Caki2 (cell line): Measurements from ENCODE around the gene TMEM151B. TPM values are rescaled to one million over a fixed set of nuclear protein-coding genes. Genes with fewer than 3 reads are reported as not detected.
"Not testable (repeated sequence)": the region's sequence is repeated elsewhere in the genome, so short reads cannot be mapped to it uniquely, and the experiment has no call there.

Experiments used
- DNase-seq: peaks from one replicate; pipeline ENCODE4 v3.0.0-alpha.2; 2015; ENCODE audit warnings: low read depth
- in situ Hi-C: cut with HindIII; loops from 2 replicates; pipeline ENCODE4 v1.10.0; 2016; ENCODE audit warnings: low sequenced_read_pairs, low pct_unique_long_range_greater_than_20kb, mixed read lengths
- total RNA-seq: library from RNA; depleted of rRNA; stranded (reverse); fragments of >200 nt; shearing (Covaris generic); gene quantifications from 2 replicates; pipeline ENCODE4 v1.2.3, GENCODE V29; 2014; ENCODE audit warnings: low replicate concordance

Gene TMEM151B
- total RNA-seq, 1 experiment from 2014 or later = not detected

DNA sequence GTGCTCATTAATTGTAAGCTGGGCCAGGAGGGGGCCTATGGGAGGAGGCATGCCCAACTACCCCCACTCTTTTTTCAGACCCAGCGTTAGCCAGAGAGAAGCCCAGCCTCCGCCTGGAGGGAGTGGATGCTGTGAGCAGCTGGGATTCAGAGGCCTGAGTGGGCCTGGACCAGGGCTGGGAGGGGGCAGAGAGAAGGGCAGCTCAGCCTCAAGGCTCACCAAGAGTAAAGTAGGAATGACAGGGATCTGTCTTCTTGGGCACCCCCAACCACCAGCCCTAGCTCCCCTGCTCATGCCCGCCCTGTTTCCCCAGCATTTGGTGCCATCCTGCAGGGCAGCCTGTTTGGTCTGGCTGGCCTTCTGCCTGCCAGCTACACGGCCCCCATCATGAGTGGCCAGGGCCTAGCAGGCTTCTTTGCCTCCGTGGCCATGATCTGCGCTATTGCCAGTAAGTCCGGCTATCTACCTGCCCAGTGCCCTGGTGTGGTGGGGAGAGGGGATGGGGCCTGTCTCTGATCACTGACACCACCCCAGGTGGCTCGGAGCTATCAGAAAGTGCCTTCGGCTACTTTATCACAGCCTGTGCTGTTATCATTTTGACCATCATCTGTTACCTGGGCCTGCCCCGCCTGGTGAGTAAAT is 40.1 kb upstream of the TMEM151B start:
- in situ Hi-C loops = no loop called here
- DNase-seq = no peak

DNA sequence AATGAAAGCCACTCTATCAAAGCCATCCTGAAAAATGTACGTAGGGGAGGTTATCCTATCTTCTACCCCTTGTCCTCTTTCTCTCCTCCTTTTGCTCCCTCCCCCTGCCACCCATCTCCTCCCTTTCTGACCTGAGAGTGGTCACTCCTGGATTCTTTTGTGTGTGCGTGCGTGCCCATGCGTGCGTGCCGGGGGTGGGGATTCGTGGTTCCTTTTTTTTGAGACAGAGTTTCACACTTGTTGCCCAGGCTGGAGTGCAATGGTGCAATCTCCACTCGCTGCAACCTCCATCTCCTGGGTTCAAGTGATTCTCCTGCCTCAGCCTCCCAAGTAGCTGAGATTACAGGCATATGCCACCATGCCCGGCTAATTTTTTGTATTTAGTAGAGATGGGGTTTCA is 38.8 kb upstream of the TMEM151B start:
- DNase-seq, in situ Hi-C loops: not testable (repeated sequence)

DNA sequence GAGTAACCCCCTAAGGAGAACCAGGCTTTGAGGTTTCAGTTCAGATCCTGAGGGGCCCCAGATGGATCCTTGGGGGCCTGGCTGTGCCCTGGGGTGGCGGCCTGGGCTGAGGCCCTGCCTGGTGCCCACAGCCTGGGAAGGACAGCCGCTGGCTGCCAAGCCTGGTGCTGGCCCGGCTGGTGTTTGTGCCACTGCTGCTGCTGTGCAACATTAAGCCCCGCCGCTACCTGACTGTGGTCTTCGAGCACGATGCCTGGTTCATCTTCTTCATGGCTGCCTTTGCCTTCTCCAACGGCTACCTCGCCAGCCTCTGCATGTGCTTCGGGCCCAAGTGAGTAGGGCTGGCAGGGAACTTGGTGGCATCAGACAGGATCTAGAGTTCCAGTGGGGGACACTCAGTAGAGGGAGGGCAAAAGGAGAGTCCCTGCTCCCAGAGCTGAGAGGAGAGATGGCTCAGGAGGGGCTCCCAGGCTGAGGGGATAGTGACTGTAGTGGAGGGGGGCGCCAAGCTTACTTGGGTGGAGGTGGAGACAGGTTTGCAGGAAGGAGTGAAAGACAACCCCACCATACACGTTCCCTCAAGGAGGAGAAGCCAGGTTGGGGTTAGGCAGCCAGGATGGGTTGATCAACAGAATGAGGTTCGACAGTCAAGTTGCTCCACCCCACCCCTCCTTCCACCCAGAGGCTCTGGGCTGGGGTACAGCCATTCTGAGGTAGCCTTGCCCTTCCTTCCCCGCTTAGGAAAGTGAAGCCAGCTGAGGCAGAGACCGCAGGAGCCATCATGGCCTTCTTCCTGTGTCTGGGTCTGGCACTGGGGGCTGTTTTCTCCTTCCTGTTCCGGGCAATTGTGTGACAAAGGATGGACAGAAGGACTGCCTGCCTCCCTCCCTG is 37.3 kb upstream of the TMEM151B start:
- in situ Hi-C loops = no loop called here

DNA sequence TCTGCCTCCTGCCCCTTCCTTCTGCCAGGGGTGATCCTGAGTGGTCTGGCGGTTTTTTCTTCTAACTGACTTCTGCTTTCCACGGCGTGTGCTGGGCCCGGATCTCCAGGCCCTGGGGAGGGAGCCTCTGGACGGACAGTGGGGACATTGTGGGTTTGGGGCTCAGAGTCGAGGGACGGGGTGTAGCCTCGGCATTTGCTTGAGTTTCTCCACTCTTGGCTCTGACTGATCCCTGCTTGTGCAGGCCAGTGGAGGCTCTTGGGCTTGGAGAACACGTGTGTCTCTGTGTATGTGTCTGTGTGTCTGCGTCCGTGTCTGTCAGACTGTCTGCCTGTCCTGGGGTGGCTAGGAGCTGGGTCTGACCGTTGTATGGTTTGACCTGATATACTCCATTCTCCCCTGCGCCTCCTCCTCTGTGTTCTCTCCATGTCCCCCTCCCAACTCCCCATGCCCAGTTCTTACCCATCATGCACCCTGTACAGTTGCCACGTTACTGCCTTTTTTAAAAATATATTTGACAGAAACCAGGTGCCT is 36.6 kb upstream of the TMEM151B start:
- in situ Hi-C loops = no loop called here

More for the DNA sequence above, 37.3 kb upstream of the TMEM151B start:
- DNase-seq = no peak

DNA sequence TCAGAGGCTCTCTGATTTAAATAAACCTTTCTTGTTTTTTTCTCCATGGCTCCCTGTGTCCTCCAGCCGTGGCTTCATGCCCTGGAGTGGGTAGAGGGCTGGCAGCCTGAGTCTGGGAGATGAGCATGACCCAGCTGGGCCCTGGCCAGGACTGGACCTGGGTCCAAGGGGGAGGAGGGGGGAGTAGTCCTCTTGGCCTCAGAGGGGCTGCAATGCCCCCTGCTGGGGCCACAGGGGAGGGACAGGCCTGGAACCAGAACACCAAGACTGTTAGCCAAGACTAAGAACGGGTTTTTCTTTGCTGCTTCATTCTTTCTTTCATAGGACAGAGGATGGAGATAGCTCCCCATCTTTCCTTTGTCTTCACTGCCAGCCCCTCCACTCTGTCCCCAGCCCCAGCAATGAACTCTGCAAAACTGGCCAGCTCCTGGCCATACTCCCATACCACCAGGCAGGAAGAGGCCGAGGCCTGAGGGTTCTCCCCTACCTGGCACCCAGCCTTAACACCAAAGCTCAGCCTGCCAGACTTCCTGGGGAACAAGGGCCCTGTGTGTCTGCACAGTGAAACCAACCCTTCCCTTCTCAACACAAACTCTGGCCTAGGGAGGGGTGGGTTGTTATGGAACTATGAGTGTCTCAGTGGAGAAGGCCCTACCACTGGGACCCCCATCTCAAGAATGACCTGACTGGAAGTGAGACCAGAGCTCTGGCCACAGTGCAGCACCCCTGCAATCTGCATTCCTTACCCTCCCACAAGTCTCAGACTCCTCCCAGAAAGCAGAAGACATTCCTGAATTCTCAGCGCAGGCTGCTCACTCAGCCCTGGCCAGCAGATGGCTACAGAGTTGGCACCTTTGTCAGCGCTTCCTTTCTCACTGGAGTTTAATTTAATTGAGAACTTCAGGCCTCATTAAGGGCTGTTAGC is 35.9 kb upstream of the TMEM151B start:
- DNase-seq = peak; percentile 80
- in situ Hi-C loops = no loop called here

More for the DNA sequence above, 36.6 kb upstream of the TMEM151B start:
- DNase-seq = no peak

DNA sequence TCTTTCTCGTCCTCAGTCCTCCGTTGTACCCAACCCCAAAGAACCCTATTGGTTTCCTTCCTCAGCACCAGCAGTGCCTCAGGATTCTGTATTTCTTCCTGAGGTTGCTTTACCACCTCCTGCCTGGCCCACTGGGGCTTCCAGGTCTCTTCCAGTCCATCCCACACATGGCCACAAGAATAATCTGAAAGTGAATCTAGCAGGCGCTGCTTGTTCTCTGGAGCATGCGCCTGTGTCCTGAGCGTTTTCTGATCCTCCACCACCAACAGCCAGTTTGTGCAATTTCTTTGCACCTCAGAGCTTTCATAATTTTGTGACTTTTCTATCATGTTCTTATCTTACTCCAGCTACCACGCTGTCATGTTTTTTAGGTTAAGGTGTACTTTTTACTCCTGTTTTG is 35.0 kb upstream of the TMEM151B start:
- DNase-seq = no peak
- in situ Hi-C loops = no loop called here

DNA sequence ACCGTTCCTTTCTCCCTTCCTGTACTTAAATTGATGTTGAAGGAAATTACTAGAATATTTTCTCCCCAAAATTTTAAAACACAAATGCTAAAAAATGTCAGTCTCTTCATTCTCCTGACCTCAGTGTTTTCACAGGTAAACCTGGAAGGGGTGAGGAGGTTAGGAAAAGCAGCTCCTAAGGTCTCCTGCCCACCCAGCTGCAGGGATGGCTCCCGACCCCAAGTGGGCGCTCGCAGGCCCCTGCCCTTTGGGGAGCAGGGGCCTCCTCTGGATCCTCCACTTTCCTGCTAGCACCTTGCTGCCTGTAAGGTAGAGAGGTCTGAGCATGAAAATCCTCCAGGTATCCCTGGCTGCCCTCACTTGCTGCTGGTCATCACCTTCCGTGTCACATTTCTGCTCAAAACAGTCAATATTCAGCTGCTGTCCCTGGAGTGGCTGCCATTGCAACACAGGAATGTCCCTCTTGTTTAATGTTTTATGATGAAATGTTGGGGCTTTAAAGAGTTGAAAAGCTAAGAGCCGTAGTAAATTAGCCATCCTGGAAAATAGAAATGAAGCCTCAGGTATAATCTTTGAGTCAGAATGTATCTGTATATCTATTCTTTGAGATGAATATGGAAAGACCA is 34.2 kb upstream of the TMEM151B start:
- in situ Hi-C loops = no loop called here
- no peak for DNase-seq

DNA sequence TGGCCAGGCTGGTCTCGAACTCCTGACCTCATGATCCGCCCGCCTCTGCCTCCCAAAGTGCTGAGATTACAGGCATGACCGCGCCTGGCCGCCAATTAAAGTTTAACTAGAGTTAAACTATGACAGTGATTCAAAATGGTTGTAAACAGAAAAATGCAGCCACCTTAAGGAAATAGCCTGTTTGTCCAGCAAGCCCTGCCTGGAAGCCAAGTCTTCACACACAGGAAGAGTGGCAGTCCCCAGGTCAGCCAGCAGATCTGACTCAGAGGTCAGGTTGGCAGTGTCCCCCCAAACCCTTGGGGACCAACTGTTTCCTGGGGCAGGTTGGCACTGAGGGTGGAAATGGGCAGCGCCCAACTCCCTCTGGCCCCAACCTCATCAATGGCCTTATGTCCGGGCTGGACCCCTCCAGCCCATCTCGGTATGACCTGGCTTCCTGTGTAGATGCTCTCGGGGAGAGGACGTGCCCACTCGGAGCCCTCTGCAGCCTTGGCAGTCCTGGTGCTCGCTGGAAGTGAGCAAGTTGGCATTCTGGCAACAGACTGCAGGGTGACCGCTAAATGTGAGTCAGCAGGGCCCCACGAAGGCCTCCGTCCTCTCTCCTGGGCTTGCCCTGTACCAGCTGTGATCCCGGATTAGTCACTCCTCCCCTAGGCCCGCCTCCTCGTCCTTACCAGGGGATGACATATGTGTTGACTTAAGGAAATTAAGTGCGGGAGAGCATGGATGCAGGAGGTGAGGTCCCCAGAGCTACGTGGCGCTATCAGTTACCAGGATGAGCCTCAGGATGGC is 33.0 kb upstream of the TMEM151B start:
- in situ Hi-C loops = no loop called here
- DNase-seq = peak; percentile 99

DNA sequence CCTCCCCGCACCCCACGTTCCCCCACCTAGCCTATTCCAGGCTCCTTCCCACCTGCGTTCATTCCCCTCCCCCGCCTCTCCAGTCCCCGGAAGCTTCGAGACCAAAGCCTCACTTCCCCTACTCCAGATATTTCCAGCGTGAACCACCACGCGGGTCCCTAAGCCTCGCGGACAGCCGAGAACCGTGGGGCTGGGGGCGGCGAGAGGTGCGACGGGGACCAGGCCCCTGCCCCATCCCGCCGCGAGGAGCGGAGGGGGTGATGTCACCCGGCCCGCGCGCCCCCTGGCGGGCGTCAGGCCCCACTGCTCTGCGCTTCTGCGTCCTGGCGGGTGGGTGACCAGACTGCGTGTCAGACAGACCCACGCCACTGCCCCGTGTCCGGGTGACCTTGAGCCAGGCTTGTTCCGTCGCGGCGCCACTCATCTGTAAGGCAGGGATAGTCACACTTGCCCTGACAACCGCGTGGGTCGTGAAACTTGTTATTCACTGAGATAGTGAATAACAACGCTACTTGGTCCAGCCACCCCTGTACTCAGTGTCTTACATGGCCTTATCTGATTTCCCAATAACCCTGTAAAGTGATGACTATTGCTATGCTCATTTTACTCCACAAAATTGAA is 32.3 kb upstream of the TMEM151B start:
- in situ Hi-C loops = no loop called here
- DNase-seq = peak; percentile 81

DNA sequence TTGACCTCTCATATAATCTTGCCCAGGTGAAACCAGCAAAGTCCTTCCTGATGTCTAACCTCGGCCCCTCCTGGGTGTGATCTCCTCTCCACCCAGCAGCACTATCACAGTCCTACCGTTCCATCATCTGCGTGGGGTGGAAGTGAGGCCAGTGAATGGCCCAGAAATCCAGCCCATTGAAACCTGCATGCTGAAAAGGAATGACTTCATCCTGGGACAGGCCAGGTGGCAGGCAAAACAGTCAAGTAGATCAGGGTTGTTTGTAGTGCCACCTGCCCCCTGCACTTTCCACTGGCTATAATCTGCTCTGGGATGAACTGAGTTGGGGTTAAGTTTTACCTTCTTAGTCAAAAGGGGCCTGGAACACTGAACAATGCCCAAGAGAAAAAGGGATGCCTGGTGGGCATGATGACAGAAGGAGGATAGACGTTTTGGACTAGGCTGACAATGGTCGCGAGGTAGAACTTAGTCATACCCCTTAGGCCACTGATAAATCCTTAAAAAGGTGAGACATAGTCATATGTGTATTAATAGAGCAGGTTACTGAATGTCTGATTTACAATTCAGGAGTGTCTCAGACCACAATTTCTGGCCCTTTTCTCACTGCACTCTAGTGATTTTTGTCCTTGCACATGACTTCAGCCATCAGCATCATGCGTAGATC is 31.4 kb upstream of the TMEM151B start:
- in situ Hi-C loops = no loop called here
- DNase-seq = no peak

DNA sequence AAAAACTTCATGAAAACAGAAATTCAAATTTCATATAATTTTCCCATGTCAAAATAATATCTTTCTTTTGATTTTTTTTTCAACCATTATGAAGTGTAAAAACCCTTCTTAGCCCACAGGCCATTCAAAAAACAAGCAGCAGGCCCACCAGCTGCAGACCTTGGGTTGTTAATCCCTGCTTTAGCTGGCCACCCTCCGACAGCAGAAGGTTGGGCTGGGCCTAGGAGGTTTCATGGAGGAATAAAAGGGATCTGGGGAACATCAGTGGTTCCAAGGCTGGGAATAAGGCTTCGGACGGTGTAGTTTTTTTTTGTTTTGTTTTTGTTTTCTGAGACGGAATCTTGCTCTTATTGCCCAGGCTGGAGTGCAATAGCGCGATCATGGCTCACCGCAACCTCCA is 26.9 kb upstream of the TMEM151B start:
- in situ Hi-C loops = no loop called here
- DNase-seq = no peak

DNA sequence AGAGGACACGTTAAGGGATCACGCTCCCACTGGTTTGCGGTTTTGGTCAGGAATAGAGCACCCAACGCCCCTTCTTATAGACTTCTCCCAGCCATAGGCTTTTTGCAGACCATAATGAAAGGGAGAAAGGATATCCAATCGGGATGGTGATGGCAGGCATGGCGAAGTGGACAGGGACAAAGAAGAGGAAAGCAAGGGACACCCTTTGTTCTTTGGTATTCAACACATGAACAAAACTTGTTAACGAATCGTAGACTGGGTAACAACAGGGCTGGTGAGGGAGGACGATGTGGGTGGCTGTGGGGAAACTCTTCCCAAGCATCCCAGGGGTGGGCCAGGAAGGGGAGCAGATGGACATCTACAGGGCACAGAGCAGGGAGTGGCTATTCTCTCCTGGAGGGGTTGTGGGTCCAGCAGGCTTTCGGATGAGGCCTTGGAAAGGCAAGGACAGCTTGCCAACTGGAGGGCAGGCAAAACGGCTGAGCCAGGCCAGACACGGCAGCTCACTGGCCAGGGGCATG is 24.8 kb upstream of the TMEM151B start:
- no peak for DNase-seq
- in situ Hi-C loops = no loop called here

DNA sequence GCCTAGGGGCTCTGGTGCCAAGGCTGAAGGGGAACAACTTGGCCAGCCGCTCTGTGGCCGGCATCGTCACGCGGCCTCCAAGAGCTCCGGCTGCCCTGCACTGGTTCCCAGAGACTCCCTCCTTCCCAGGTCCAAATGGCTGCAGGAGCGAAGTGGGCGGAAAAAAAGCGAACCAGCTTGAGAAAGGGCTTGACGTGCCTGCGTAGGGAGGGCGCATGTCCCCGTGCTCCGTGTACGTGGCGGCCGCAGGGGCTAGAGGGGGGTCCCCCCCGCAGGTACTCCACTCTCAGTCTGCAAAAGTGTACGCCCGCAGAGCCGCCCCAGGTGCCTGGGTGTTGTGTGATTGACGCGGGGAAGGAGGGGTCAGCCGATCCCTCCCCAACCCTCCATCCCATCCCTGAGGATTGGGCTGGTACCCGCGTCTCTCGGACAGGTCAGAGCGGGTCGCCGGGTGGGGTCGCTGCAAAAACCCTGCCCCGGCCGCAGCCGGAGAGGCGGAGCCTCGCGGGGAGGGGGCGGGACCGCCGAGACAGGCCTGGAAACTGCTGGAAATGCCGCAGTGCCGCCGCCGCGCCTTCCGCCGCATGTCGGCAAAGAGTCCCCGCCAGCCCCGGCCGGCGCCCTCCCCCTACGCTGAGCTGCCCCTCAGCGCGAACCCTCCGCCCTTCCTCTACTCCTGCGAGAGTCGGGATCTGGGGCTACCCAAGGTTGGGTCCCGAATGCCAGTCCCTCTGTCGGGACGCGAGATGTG is 24.2 kb upstream of the TMEM151B start:
- peak; percentile 94 for DNase-seq

DNA sequence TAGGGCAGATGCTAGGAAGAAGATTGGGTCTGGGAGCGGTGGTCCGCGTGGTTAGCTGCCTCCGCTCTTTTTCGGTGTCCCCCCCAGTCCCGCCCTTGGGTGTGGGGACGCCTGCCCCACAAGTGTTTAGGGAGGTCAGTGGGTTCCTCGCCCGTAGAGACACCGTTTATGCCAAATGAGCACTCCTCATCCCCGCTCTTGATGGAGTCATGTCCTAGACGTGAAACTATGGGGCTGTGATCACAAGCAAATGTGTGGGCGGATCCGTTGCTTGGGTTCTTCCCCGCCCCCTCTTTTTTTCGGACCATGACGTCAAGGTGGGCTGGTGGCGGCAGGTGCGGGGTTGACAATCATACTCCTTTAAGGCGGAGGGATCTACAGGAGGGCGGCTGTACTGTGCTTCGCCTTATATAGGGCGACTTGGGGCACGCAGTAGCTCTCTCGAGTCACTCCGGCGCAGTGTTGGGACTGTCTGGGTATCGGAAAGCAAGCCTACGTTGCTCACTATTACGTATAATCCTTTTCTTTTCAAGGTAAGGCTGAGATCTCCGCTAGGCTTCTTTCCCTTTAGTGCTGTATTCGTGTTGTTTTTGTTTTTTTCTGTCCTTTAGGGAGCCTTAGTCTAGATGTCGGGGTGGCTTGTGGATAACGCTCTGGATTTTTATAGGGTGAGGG is 23.4 kb upstream of the TMEM151B start, which contains the start of gene HSP90AB1:
HSP90AB1 (plus strand) TSS at position 439 of the 675 bp plus-strand sequence. CDS start 1,529 bp downstream, outside the sequence.
- in situ Hi-C loops = no loop called here
- peak; percentile 99 for DNase-seq

More for the DNA sequence above, 24.2 kb upstream of the TMEM151B start:
- in situ Hi-C loops = no loop called here
